Colonic mucosa (tissue), 4 donors: ENCODE data around the gene KCTD10. TPM values are rescaled to one million over a fixed set of nuclear protein-coding genes. Genes with fewer than 3 reads are reported as not detected.

Experiments used
- DNase-seq: peaks from one replicate; pipeline ENCODE4 v3.0.0-alpha.2; 2020
- H3K27ac ChIP-seq: fragments of 200-600 bp; one replicate; pipeline ENCODE4 v1.8.0; 2021
- H3K27me3 ChIP-seq: fragments of 200-600 bp; one replicate; pipeline ENCODE4 v1.8.0; 2021
- H3K36me3 ChIP-seq: fragments of 200-600 bp; one replicate; pipeline ENCODE4 v1.8.0; 2021
- H3K4me1 ChIP-seq: fragments of 200-600 bp; one replicate; pipeline ENCODE4 v1.8.0; 2021; ENCODE audit warnings: mild to moderate bottlenecking
- H3K4me3 ChIP-seq: fragments of 200-600 bp; one replicate; pipeline ENCODE4 v1.8.0; 2021
- H3K9ac ChIP-seq, 2 donors: one replicate each; pipeline ENCODE4 v1.7.0; 2013; ENCODE audit warnings: control low read depth in 2 of 2, low read depth in 2 of 2, low read length in 2 of 2
- H3K9me3 ChIP-seq: fragments of 200-600 bp; one replicate; pipeline ENCODE4 v1.8.0; 2021
- CTCF ChIP-seq: fragments of 200-600 bp; IDR thresholded peaks from one replicate; pipeline ENCODE4 v1.8.0; 2022; ENCODE audit warnings: antibody characterized with exemption, mild to moderate bottlenecking
- intact Hi-C: fragments of 100-400 bp; cut with DNase I; formaldehyde crosslinking; loops from one replicate; pipeline ENCODE4 v1.14.1; 2022
- total RNA-seq, 2 donors: library from RNA; stranded (reverse); fragmentation: NEBNext Ultra II Directional in 1 of 2; extraction: Animal tissue kit (Norgen Biotek cat#: 25700) in 1 of 2; gene quantifications; one replicate each; pipeline ENCODE4 v1.2.1, GENCODE V29; 2021
- donor health status: healthy.
- donor health status: DM: no; HTN: no; CAD: no.
- donor health status: DM: no; HTN: no; CAD: no.

The KCTD10 gene
- total RNA-seq, 2 donors from 2014 or later = 50.3 to 74.8 TPM

- Histone ChIP-seq H3K27me3 (no peaks in the 10 kb centered on the region), H3K27ac (peak overlapping the region; percentile 81), H3K9ac (peak overlapping the region in 1 of 2 donors; percentile 62), H3K4me1 (peaks cover 41% of the 10 kb centered on the region), H3K4me3 (no peak overlapping the region), H3K36me3 (peaks cover 11% of the 10 kb centered on the region), H3K9me3 (no peaks in the 10 kb centered on the region)
- TF ChIP-seq CTCF = no peak
- peak; percentile 41 for DNase-seq
- intact Hi-C loops = no loop called here
Observed at GRCh38 chr12:109448707-109449390, 28.3 kb downstream of the KCTD10 start.

- Histone ChIP-seq H3K27me3 (no peaks in the 10 kb centered on the region), H3K9ac (peak overlapping the region in 1 of 2 donors; percentile 62), H3K4me1 (peaks cover 41% of the 10 kb centered on the region), H3K27ac (peak overlapping the region; percentile 81), H3K36me3 (peaks cover 7% of the 10 kb centered on the region), H3K9me3 (no peaks in the 10 kb centered on the region), H3K4me3 (no peak overlapping the region)
- intact Hi-C loops = no loop called here
- peak; percentile 52 for DNase-seq
- TF ChIP-seq CTCF = no peak
Observed at GRCh38 chr12:109448272-109448671, 28.8 kb downstream of the KCTD10 start.

- peak overlapping the region in 1 of 2 donors; percentile 37 for H3K9ac ChIP-seq
- H3K9me3 ChIP-seq = no peaks in the 10 kb centered on the region
- no peak overlapping the region for H3K4me3 ChIP-seq
- peaks cover under 1% of the 10 kb centered on the region for H3K36me3 ChIP-seq
- H3K27ac ChIP-seq = peak overlapping the region; percentile 81
- no peak for TF ChIP-seq CTCF
- intact Hi-C loops = no loop called here
- no peaks in the 10 kb centered on the region for H3K27me3 ChIP-seq
- peaks cover 41% of the 10 kb centered on the region for H3K4me1 ChIP-seq
- no peak for DNase-seq
Observed at GRCh38 chr12:109447482-109447881, 29.6 kb downstream of the KCTD10 start.

GRCh38 chr12:109446869-109447268 lies 30.2 kb downstream of the KCTD10 start:
- H3K9me3 ChIP-seq = no peaks in the 10 kb centered on the region
- intact Hi-C loops = no loop called here
- TF ChIP-seq CTCF = no peak
- DNase-seq = peak; percentile 70
- H3K4me3 ChIP-seq = no peak overlapping the region
- no peaks in the 10 kb centered on the region for H3K36me3 ChIP-seq
- peaks cover 41% of the 10 kb centered on the region for H3K4me1 ChIP-seq
- peak overlapping the region; percentile 81 for H3K27ac ChIP-seq
- H3K9ac ChIP-seq = peak overlapping the region in 1 of 2 donors; percentile 37
- no peaks in the 10 kb centered on the region for H3K27me3 ChIP-seq

- no peak for TF ChIP-seq CTCF
- peak overlapping the region; percentile 81 for H3K27ac ChIP-seq
- intact Hi-C loops = no loop called here
- H3K9ac ChIP-seq = peak overlapping the region in 1 of 2 donors; percentile 21
- H3K27me3 ChIP-seq = no peaks in the 10 kb centered on the region
- no peaks in the 10 kb centered on the region for H3K9me3 ChIP-seq
- peaks cover 32% of the 10 kb centered on the region for H3K4me1 ChIP-seq
- no peak for DNase-seq
- H3K4me3 ChIP-seq = no peak overlapping the region
- H3K36me3 ChIP-seq = no peaks in the 10 kb centered on the region
Observed at GRCh38 chr12:109445191-109445609, 31.9 kb downstream of the KCTD10 start.
